Measurements from ENCODE around the gene PARVG. TPM values are rescaled to one million over a fixed set of nuclear protein-coding genes. Genes with fewer than 3 reads are reported as not detected.

The PARVG gene
- total RNA-seq, 4 donors from 2014 or later = 2.4 to 7.1 (median 5.5) TPM

- no peak for TF ChIP-seq CTCF (IDR thresholded peaks at IDR 0.05)
- TF ChIP-seq POLR2A (IDR thresholded peaks at IDR 0.05) = no peak
- intact Hi-C loops (cut with DNase I) = no loop called here
- H3K36me3 ChIP-seq = no peaks in the 10 kb centered on the region
- no peak overlapping the region for H3K4me3 ChIP-seq (replicated peaks in 1 of 3)
- WGBS, 2 donors = 82 to 89% methylated on average over 1 of the region's 1 CpG
- H3K27ac ChIP-seq = no peak overlapping the region
- no peak for DNase-seq
- no peaks in the 10 kb centered on the region for H3K27me3 ChIP-seq
- no peaks in the 10 kb centered on the region for H3K9me3 ChIP-seq
- peaks cover 0 to 4% of the 10 kb centered on the region in 2 donors for H3K4me1 ChIP-seq
Observed at GRCh38 chr22:44212936-44213335, 32.2 kb downstream of the PARVG start.

- no peaks in the 10 kb centered on the region for H3K36me3 ChIP-seq
- peaks cover 0 to 4% of the 10 kb centered on the region in 2 donors for H3K4me1 ChIP-seq
- DNase-seq = no peak
- no peak overlapping the region for H3K27ac ChIP-seq
- H3K27me3 ChIP-seq = no peaks in the 10 kb centered on the region
- H3K4me3 ChIP-seq (replicated peaks in 1 of 3) = no peak overlapping the region
- 91 to 93% methylated on average over 3 of the region's 3 CpGs for WGBS, 2 donors
- TF ChIP-seq POLR2A (IDR thresholded peaks at IDR 0.05) (no peak), CTCF (IDR thresholded peaks at IDR 0.05) (no peak)
- intact Hi-C loops (cut with DNase I) = no loop called here
- no peaks in the 10 kb centered on the region for H3K9me3 ChIP-seq
Observed at GRCh38 chr22:44213489-44214043, 32.8 kb downstream of the PARVG start.

GRCh38 chr22:44214187-44214586 is 33.5 kb downstream of the PARVG start:
- no peak for TF ChIP-seq CTCF (IDR thresholded peaks at IDR 0.05)
- no peak for TF ChIP-seq POLR2A (IDR thresholded peaks at IDR 0.05)
- intact Hi-C loops (cut with DNase I) = no loop called here
- 85 to 89% methylated on average over 3 of the region's 3 CpGs for WGBS, 2 donors

GRCh38 chr22:44214764-44215163 is 34.0 kb downstream of the PARVG start:
- DNase-seq = no peak
- no peak for TF ChIP-seq CTCF (IDR thresholded peaks at IDR 0.05)
- TF ChIP-seq POLR2A (IDR thresholded peaks at IDR 0.05) = no peak

More at GRCh38 chr22:44214187-44214586, 33.5 kb downstream of the PARVG start:
- H3K27me3 ChIP-seq = no peaks in the 10 kb centered on the region
- no peaks in the 10 kb centered on the region for H3K36me3 ChIP-seq
- no peak for DNase-seq
- H3K4me3 ChIP-seq (replicated peaks in 1 of 3) = no peak overlapping the region
- no peaks in the 10 kb centered on the region for H3K9me3 ChIP-seq
- no peak overlapping the region for H3K27ac ChIP-seq
- peaks cover 0 to 4% of the 10 kb centered on the region in 2 donors for H3K4me1 ChIP-seq

GRCh38 chr22:44215287-44215686 is 34.6 kb downstream of the PARVG start:
- Histone ChIP-seq H3K4me1 (peaks cover 0 to 4% of the 10 kb centered on the region in 2 donors), H3K36me3 (no peaks in the 10 kb centered on the region), H3K27me3 (no peaks in the 10 kb centered on the region), H3K27ac (no peak overlapping the region), H3K9me3 (no peaks in the 10 kb centered on the region), H3K4me3 (replicated peaks in 1 of 3) (no peak overlapping the region)
- no peak for TF ChIP-seq POLR2A (IDR thresholded peaks at IDR 0.05)
- TF ChIP-seq CTCF (IDR thresholded peaks at IDR 0.05) = no peak
- intact Hi-C loops (cut with DNase I) = no loop called here
- 95 to 98% methylated on average over 4 of the region's 4 CpGs for WGBS, 2 donors
- no peak for DNase-seq

More at GRCh38 chr22:44214764-44215163, 34.0 kb downstream of the PARVG start:
- intact Hi-C loops (cut with DNase I) = no loop called here
- Histone ChIP-seq H3K9me3 (no peaks in the 10 kb centered on the region), H3K36me3 (no peaks in the 10 kb centered on the region), H3K4me1 (peaks cover 0 to 4% of the 10 kb centered on the region in 2 donors), H3K4me3 (replicated peaks in 1 of 3) (no peak overlapping the region), H3K27me3 (no peaks in the 10 kb centered on the region), H3K27ac (no peak overlapping the region)
- WGBS, 2 donors = 90 to 95% methylated on average over 6 of the region's 6 CpGs
